Stimulated activated CD4-positive, alpha-beta T cell treated with anti-CD3 and anti-CD28 coated beads, Interleukin-15, amount 100 ng/mL, for 1 hour (primary cell): ENCODE data around the gene METTL21C.

Experiments used
- DNase-seq, 2 donors: peaks; one replicate each; pipeline ENCODE4 v3.0.0-alpha.2; 2020; ENCODE audit warnings: low read depth in 1 of 2, low spot score in 1 of 2

Gene METTL21C

DNA sequence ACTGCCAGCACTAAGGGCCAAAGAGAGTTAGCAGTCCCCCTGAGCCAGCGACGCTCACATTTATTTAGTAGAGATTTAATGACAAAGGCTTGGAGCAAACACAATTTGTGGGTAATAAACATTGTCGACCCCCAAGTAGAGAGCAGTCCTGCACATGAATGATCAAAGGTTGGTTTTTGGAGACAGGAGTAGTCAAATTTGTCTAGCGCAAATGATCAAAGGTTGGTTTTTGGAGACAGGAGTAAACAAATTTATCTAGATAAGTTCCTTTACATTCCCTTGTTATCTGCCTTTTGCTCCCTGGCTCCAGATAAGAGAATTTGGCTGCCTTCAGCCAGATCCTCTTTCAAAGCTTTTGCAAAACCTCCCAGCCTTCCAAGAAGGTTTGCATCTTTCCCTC, 26.9 kb downstream of the METTL21C start:
- DNase-seq = no peak

- no peak for DNase-seq
These were observed 27.8 kb downstream of the METTL21C start for GRCh38 chr13:102667023-102667422.

GRCh38 chr13:102659168-102659713, 35.6 kb downstream of the METTL21C start:
- DNase-seq = no peak

DNA sequence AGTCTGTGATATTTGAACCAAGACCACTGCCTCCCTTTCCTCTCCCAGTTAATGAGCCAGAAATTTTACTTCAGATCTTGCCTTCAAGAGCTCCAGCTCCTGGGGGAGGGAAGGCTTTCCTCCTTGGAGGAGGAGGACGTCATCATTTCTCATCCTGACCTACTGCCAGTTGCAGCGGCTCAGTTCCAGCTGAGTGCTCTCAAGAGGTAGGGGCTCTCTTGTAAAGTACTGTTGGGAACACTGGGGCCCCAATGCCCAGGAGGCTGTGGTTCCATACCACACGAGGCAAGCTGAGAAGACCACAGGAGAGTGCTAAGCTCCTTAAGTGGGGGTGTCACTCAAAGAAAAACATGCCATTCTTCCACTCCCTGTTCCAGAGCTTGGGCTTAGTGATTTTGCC, 36.2 kb downstream of the METTL21C start:
- DNase-seq = no peak

DNA sequence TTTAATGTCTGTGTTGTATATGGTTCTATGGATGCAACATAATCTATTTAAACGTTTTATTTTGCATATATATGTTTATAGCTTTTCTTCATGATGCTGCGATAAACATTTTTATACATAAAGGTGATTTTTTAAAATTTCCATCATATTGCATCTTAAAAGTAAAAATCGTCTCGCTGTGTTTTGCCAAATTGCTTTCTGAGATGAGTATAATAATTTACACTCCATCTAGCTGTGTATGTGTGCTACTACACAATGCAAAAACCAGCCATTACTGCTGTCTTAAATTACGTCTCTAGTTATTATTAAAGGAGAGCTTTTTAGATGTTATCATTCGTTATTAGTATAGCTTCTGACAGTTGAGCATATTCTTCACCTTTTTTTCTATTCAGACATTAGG, 37.2 kb downstream of the METTL21C start:
- DNase-seq = no peak

GRCh38 chr13:102654756-102655155, 40.1 kb downstream of the METTL21C start:
- DNase-seq = no peak

GRCh38 chr13:102651892-102652291, 43.0 kb downstream of the METTL21C start:
- no peak for DNase-seq

DNA sequence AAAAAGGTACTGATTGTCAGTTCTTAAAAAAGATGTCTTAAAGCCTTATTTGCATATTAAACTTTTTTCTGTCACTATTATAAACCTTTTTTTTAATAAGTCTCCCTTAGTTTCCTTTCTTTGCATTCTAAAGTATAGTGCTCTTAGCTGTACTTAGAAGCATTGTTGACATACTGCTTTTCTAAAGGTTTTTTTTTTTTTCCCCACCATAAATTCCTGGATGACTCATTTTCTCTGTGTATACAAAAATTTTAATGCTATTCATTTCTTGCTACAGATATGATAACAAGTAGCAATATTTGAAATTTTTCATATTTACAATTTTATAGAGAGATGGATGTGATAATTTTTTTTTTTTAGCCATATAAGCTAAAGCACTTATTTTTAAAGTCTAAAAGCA, 43.5 kb downstream of the METTL21C start:
- DNase-seq = no peak

- DNase-seq = no peak
These were observed 44.4 kb downstream of the METTL21C start for GRCh38 chr13:102650444-102650843.

GRCh38 chr13:102648046-102648445, 46.8 kb downstream of the METTL21C start:
- no peak for DNase-seq

GRCh38 chr13:102645701-102646100, 49.1 kb downstream of the METTL21C start:
- no peak for DNase-seq

- DNase-seq = no peak
These were observed 51.2 kb downstream of the METTL21C start for GRCh38 chr13:102643656-102644055.

DNA sequence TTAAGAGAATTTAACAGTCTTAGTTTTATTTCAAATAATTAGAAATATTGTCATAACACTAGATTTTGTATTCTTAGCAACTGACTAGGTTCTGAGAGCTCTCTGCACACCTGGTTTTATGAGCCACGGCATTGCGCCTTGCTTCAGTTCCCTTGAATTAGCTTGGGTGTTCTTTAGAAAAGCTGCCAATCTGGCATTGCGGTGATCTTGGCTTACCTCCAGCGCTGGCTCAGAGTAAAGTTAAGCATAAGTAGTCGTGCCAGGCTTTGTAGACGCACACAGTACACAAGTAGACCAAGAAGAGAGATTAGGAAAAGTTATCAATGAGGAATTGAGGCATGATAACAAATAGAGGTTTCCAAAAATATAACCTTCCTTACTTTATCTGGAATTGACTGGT, 52.4 kb downstream of the METTL21C start:
- no peak for DNase-seq

DNA sequence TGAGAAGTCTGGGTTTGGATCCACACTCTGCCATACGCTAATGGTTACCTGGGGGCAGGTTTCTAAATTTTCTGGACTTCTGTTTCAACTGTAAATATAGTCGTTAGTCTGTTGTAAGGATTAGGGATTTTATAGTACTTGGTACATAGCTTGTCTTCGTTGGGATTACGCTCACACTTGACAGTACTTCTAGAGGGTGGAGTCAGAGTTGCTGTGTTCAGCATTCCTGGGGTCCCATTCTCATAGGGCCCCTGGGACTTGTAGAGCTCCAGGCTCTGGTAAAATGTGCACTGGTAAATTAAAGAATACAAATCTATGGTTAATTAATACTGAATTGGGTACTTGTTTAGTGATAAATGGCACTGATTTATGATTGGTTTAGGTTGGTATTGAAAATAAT, 52.8 kb downstream of the METTL21C start:
- no peak for DNase-seq

DNA sequence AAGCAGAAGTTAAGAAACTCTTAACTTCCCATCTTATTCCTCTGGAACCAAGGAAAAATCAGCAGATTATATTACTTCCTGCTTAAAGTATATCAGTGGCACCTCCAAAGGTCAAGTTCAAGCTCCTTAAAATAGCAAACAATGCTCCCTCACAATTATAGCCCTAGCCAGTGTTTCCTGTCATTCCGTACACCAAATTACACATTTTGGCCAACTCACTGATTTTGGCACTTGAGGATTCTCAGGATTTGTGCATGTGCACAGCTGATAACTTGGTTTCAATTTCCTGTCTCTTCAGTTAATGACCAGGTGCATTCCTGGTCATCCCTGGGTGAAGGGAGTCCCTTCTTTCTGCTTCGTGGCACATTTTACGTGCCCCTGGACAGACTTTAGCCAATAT, 56.1 kb downstream of the METTL21C start:
- DNase-seq = no peak
